K562 (cell line): ENCODE results near the gene ATP2A3. TPM values are rescaled to one million over a fixed set of nuclear protein-coding genes. Genes with fewer than 3 reads are reported as not detected.
A peak's percentile ranks its signal among the peaks of the same experiment; 100 is the strongest.

ENCODE experiments used
- CGGBP1 ChIP-seq: fragments of 250-450 bp; sonication (Bioruptor Pico); IDR thresholded peaks from 2 replicates; pipeline ENCODE4 v1.9.0; 2021; ENCODE audit warnings: mild to moderate bottlenecking
- CXXC5 ChIP-seq: fragments of 250-450 bp; sonication (Bioruptor Pico); IDR thresholded peaks from 2 replicates; pipeline ENCODE4 v1.8.0; 2022; ENCODE audit warnings: inconsistent platforms, mild to moderate bottlenecking, moderate library complexity
- FOXA1 ChIP-seq: fragments of 450-650 bp; IDR thresholded peaks from 2 replicates; pipeline ENCODE4 v1.6.1; 2016; ENCODE audit warnings: mild to moderate bottlenecking, borderline replicate concordance
- FOXJ2 ChIP-seq: fragments of 200-800 bp; sonication (Bioruptor generic); IDR thresholded peaks from 2 replicates; pipeline ENCODE4 v1.6.1; 2016; ENCODE audit warnings: missing genetic modification characterization, missing compliant biosample characterization
- FOXP4 ChIP-seq: sonication (generic); formaldehyde crosslinking; IDR thresholded peaks from 2 replicates; pipeline ENCODE4 v1.8.0; 2022; ENCODE audit warnings: mild to moderate bottlenecking, missing genetic modification reagents, borderline replicate concordance
- GTF2B ChIP-seq: IDR thresholded peaks from 2 replicates; pipeline ENCODE4 v1.6.1; 2011; ENCODE audit not compliant: insufficient read length; ENCODE audit errors: extremely low read depth
- HMGXB4 ChIP-seq: sonication (generic); formaldehyde crosslinking; IDR thresholded peaks from 2 replicates; pipeline ENCODE4 v1.8.1; 2023; ENCODE audit warnings: mild to moderate bottlenecking, missing genetic modification reagents
- JUN ChIP-seq, 2 experiments: sonication (generic) in 1 of 2; formaldehyde crosslinking in 1 of 2; IDR thresholded peaks; 2 replicates each; pipeline versions ENCODE4 v1.6.1 to v1.8.0; 2012 to 2022; ENCODE audit warnings: borderline replicate concordance in 2 of 2, mild to moderate bottlenecking in 2 of 2, improper control_type of control experiment in 1 of 2, low read depth in 1 of 2, low read length in 1 of 2, missing genetic modification reagents in 1 of 2
- NEUROD1 ChIP-seq: fragments of 150-350 bp; IDR thresholded peaks from 2 replicates; pipeline ENCODE4 v1.6.1; 2014; ENCODE audit warnings: borderline replicate concordance, low read length, low read depth; ENCODE audit not compliant: partially characterized antibody
- RREB1 ChIP-seq: fragments of 250-450 bp; sonication (Bioruptor Pico); IDR thresholded peaks from 2 replicates; pipeline ENCODE4 v1.4.0; 2020
- TEAD4 ChIP-seq, 2 experiments: sonication (generic) in 1 of 2; formaldehyde crosslinking in 1 of 2; IDR thresholded peaks; 2 replicates each; pipeline versions ENCODE4 v1.6.1 to v1.8.0; 2012 to 2022; ENCODE audit warnings: borderline replicate concordance in 1 of 2, inconsistent platforms in 1 of 2, low read length in 1 of 2, mild to moderate bottlenecking in 1 of 2, missing genetic modification reagents in 1 of 2
- ZKSCAN3 ChIP-seq: fragments of 250-450 bp; sonication (Bioruptor Pico); IDR thresholded peaks from 2 replicates; pipeline ENCODE4 v1.4.0; 2020
- polyA plus RNA-seq, 8 experiments: library from polyadenylated mRNA; depleted of rRNA in 4 of 8; stranded (reverse) in 5 of 8; unstranded in 3 of 8; fragments of >200 nt; fragmentation: Nextera tagmentation in 2 of 8; fragmentation: Illumina TruSeq in 1 of 8; extraction: Ambion mirVana in 2 of 8; extraction: Trizol in 1 of 8; gene quantifications; 2 replicates each; pipeline versions ENCODE4 v1.2.1 to v1.2.3, GENCODE V29; 2011 to 2014; ENCODE audit warnings: inconsistent platforms in 1 of 8, missing spikeins in 1 of 8
- total RNA-seq, 7 experiments: library from RNA; depleted of rRNA in 6 of 7; stranded (reverse); fragments of >200 nt in 6 of 7; fragmentation: Illumina TruSeq in 2 of 7; extraction: Trizol in 2 of 7; gene quantifications; 2 replicates each; pipeline versions ENCODE4 v1.2.1 to v1.2.3, GENCODE V29; 2011 to 2021; ENCODE audit warnings: low replicate concordance in 1 of 7

The ATP2A3 gene
- total and polyA plus RNA-seq, 9 of the 15 experiments (the other 6 are each of a cell fraction or from before 2014, with no cell fraction given): 0.65 to 103 (median 31.3) TPM

- no peak for TF ChIP-seq GTF2B
- no peak for TF ChIP-seq FOXP4 (CRISPR knock-in tag)
- no peak for TF ChIP-seq TEAD4 (IDR thresholded peaks at IDR 0.05; ENCODE audit: low read length)
- no peak for TF ChIP-seq TEAD4 (CRISPR knock-in tag; IDR thresholded peaks at IDR 0.05; ENCODE audit: borderline replicate concordance)
- TF ChIP-seq FOXJ2 (tag): no peak
- no peak for TF ChIP-seq RREB1 (CRISPR knock-in tag)
- TF ChIP-seq NEUROD1: no peak
- no peak for TF ChIP-seq CGGBP1
- no peak for TF ChIP-seq ZKSCAN3 (CRISPR knock-in tag)
- TF ChIP-seq JUN (IDR thresholded peaks at IDR 0.05; ENCODE audit: borderline replicate concordance, low read depth, low read length): no peak
- TF ChIP-seq JUN (CRISPR knock-in tag; IDR thresholded peaks at IDR 0.05; ENCODE audit: borderline replicate concordance): no peak; the same call in 1 of the 2 replicates
- no peak for TF ChIP-seq HMGXB4 (CRISPR knock-in tag)
- TF ChIP-seq CXXC5: peak; percentile 75
- no peak for TF ChIP-seq FOXA1
Measured at GRCh38 chr17:3893003-3893719, 71.1 kb downstream of the ATP2A3 start, which contains the start of gene CAMKK1 (continued).
